ENCODE results near the gene KLF15.

The KLF15 gene

DNA sequence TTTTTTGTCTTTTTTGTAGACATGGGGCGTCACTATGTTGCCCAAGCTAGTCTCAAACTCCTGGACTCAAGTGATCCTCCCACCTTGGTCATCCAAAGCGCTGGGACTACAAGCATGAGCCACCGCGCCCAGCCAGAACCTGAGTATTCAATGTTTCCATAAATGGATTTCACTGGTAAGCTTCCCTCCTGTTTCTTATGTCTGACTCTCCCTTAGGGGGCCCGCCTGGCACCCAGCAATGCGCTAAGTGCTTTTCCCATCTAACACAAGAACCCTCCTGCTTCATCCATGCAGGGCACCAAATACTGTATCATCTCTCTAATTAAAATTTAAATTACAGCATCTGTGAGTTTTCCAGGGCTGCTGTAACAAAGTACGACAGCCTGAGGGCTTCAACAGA lies 44.9 kb downstream of the KLF15 start:
- Histone ChIP-seq H3K36me3 (ENCODE audit: control insufficient read depth in 2 of 2, insufficient read depth in 1 of 2, low read length in 2 of 2) (no peaks in the 10 kb centered on the region), H3K4me1 (ENCODE audit: control insufficient read depth, insufficient read depth, low read length) (no peaks in the 10 kb centered on the region), H3K27ac (ENCODE audit: extremely low read depth, low read depth, low read length) (no peak overlapping the region), H3K4me3 (ENCODE audit: low read depth, low read length) (no peak overlapping the region), H3K9me3 (ENCODE audit: control insufficient read depth, insufficient read depth, low read depth, low read length) (no peaks in the 10 kb centered on the region)
- TF ChIP-seq, protein P1, sequence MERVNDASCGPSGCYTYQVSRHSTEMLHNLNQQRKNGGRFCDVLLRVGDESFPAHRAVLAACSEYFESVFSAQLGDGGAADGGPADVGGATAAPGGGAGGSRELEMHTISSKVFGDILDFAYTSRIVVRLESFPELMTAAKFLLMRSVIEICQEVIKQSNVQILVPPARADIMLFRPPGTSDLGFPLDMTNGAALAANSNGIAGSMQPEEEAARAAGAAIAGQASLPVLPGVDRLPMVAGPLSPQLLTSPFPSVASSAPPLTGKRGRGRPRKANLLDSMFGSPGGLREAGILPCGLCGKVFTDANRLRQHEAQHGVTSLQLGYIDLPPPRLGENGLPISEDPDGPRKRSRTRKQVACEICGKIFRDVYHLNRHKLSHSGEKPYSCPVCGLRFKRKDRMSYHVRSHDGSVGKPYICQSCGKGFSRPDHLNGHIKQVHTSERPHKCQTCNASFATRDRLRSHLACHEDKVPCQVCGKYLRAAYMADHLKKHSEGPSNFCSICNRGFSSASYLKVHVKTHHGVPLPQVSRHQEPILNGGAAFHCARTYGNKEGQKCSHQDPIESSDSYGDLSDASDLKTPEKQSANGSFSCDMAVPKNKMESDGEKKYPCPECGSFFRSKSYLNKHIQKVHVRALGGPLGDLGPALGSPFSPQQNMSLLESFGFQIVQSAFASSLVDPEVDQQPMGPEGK (tag by site-specific recombination; IDR thresholded peaks at IDR 0.05): no peak
- TF ChIP-seq, protein P2, sequence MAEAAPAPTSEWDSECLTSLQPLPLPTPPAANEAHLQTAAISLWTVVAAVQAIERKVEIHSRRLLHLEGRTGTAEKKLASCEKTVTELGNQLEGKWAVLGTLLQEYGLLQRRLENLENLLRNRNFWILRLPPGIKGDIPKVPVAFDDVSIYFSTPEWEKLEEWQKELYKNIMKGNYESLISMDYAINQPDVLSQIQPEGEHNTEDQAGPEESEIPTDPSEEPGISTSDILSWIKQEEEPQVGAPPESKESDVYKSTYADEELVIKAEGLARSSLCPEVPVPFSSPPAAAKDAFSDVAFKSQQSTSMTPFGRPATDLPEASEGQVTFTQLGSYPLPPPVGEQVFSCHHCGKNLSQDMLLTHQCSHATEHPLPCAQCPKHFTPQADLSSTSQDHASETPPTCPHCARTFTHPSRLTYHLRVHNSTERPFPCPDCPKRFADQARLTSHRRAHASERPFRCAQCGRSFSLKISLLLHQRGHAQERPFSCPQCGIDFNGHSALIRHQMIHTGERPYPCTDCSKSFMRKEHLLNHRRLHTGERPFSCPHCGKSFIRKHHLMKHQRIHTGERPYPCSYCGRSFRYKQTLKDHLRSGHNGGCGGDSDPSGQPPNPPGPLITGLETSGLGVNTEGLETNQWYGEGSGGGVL (tag by site-specific recombination; IDR thresholded peaks at IDR 0.05): no peak
- TF ChIP-seq, protein P3, sequence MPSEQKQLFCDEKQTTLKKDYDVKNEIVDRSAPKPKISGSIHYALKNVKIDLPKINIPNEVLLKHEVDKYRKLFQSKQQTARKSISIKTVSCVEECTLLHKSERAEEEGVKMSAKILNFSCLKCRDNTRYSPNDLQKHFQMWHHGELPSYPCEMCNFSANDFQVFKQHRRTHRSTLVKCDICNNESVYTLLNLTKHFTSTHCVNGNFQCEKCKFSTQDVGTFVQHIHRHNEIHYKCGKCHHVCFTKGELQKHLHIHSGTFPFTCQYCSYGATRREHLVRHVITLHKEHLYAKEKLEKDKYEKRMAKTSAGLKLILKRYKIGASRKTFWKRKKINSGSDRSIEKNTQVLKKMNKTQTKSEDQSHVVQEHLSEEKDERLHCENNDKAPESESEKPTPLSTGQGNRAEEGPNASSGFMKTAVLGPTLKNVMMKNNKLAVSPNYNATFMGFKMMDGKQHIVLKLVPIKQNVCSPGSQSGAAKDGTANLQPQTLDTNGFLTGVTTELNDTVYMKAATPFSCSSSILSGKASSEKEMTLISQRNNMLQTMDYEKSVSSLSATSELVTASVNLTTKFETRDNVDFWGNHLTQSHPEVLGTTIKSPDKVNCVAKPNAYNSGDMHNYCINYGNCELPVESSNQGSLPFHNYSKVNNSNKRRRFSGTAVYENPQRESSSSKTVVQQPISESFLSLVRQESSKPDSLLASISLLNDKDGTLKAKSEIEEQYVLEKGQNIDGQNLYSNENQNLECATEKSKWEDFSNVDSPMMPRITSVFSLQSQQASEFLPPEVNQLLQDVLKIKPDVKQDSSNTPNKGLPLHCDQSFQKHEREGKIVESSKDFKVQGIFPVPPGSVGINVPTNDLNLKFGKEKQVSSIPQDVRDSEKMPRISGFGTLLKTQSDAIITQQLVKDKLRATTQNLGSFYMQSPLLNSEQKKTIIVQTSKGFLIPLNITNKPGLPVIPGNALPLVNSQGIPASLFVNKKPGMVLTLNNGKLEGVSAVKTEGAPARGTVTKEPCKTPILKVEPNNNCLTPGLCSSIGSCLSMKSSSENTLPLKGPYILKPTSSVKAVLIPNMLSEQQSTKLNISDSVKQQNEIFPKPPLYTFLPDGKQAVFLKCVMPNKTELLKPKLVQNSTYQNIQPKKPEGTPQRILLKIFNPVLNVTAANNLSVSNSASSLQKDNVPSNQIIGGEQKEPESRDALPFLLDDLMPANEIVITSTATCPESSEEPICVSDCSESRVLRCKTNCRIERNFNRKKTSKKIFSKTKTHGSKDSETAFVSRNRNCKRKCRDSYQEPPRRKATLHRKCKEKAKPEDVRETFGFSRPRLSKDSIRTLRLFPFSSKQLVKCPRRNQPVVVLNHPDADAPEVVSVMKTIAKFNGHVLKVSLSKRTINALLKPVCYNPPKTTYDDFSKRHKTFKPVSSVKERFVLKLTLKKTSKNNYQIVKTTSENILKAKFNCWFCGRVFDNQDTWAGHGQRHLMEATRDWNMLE (tag by site-specific recombination; conservative IDR thresholded peaks at IDR 0.05; ENCODE audit: low read depth): no peak
- TF ChIP-seq KLF8 (tag by site-specific recombination; IDR thresholded peaks at IDR 0.05) (no peak), BCL11B (tag by site-specific recombination; IDR thresholded peaks at IDR 0.05; ENCODE audit: low read depth) (no peak), ZNF555 (tag by site-specific recombination; conservative IDR thresholded peaks at IDR 0.05) (no peak), OSR2 (tag by site-specific recombination; IDR thresholded peaks at IDR 0.05) (no peak), ZBTB20 (tag by site-specific recombination; IDR thresholded peaks at IDR 0.05) (no peak), SP3 (tag by site-specific recombination; IDR thresholded peaks at IDR 0.05) (no peak), ZNF140 (tag by site-specific recombination; IDR thresholded peaks at IDR 0.05) (no peak), TRIM28 (IDR thresholded peaks at IDR 0.05; ENCODE audit: borderline replicate concordance, low read length) (no peak), ZNF24 (tag by site-specific recombination; IDR thresholded peaks at IDR 0.05) (no peak), ZNF626 (tag by site-specific recombination; IDR thresholded peaks at IDR 0.05) (no peak), KLF1 (tag by site-specific recombination; IDR thresholded peaks at IDR 0.05) (no peak), IKZF3 (tag by site-specific recombination; IDR thresholded peaks at IDR 0.05) (no peak), ZNF248 (tag by site-specific recombination; IDR thresholded peaks at IDR 0.05) (no peak), ZNF132 (tag by site-specific recombination; IDR thresholded peaks at IDR 0.05; ENCODE audit: borderline replicate concordance) (no peak), ZNF394 (tag by site-specific recombination; IDR thresholded peaks at IDR 0.05; ENCODE audit: borderline replicate concordance) (no peak), ZNF747 (tag by site-specific recombination; IDR thresholded peaks at IDR 0.05) (no peak)
- TF ChIP-seq, protein P4, sequence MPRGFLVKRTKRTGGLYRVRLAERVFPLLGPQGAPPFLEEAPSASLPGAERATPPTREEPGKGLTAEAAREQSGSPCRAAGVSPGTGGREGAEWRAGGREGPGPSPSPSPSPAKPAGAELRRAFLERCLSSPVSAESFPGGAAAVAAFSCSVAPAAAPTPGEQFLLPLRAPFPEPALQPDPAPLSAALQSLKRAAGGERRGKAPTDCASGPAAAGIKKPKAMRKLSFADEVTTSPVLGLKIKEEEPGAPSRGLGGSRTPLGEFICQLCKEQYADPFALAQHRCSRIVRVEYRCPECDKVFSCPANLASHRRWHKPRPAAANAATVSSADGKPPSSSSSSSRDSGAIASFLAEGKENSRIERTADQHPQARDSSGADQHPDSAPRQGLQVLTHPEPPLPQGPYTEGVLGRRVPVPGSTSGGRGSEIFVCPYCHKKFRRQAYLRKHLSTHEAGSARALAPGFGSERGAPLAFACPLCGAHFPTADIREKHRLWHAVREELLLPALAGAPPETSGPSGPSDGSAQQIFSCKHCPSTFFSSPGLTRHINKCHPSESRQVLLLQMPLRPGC (tag by site-specific recombination; IDR thresholded peaks at IDR 0.05): no peak
- ChIA-PET POLR2A (no interaction called here), CTCF (interaction anchor here (0.6 kb wide), 1 partner anchor 1143 kb away, joined by 3 read pairs; no protein-coding TSS in a partner anchor)
